SU-DHL-6 (cell line): ENCODE data around the gene CDK4.

Source experiments
- H2AFZ ChIP-seq: fragments of 200-600 bp; sonication (generic); 2 replicates; pipeline ENCODE4 v1.6.1; 2014; ENCODE audit warnings: low read depth, mild to moderate bottlenecking, moderate library complexity, mixed read lengths, antibody characterized with exemption, low read length; ENCODE audit not compliant: severe bottlenecking
- H3F3A ChIP-seq: fragments of 200-600 bp; shearing (Covaris generic); 2 replicates; pipeline ENCODE4 v1.6.0; 2016; ENCODE audit warnings: antibody characterized with exemption, mild to moderate bottlenecking; ENCODE audit not compliant: insufficient read depth
- H3K27ac ChIP-seq: fragments of 200-600 bp; sonication (generic); 2 replicates; pipeline ENCODE4 v1.5.1; 2016; ENCODE audit warnings: low read depth, mild to moderate bottlenecking, low read length, moderate library complexity, mixed read lengths
- H3K27me3 ChIP-seq: fragments of 200-600 bp; sonication (generic), shearing (Covaris generic); 2 replicates; pipeline ENCODE4 v1.6.0; 2014; ENCODE audit warnings: mild to moderate bottlenecking, low read length
- H3K36me3 ChIP-seq: fragments of 200-600 bp; sonication (generic); 2 replicates; pipeline ENCODE4 v1.6.1; 2014; ENCODE audit warnings: mild to moderate bottlenecking, low read length, mixed read lengths
- H3K4me2 ChIP-seq: fragments of 300-600, 200-600 bp; shearing (Covaris generic), sonication (generic); 2 replicates; pipeline ENCODE4 v1.6.0; 2014; ENCODE audit warnings: low read length, low read depth, mild to moderate bottlenecking; ENCODE audit not compliant: poor library complexity, severe bottlenecking
- H3K4me3 ChIP-seq: fragments of 200-600 bp; sonication (generic); 2 replicates; pipeline ENCODE4 v1.5.1; 2014; ENCODE audit warnings: antibody characterized with exemption, low read length, mild to moderate bottlenecking, mixed read lengths; ENCODE audit not compliant: insufficient read depth, poor library complexity, severe bottlenecking
- H3K79me2 ChIP-seq: fragments of 200-600 bp; sonication (generic); 2 replicates; pipeline ENCODE4 v1.6.1; 2014; ENCODE audit warnings: mild to moderate bottlenecking, low read length, moderate library complexity; ENCODE audit not compliant: insufficient read depth
- H3K9ac ChIP-seq: fragments of 200-600 bp; sonication (generic); 2 replicates; pipeline ENCODE4 v1.7.0; 2014; ENCODE audit warnings: mild to moderate bottlenecking, low read length
- H3K9me2 ChIP-seq: fragments of 200-600 bp; sonication (generic); replicated peaks from 2 replicates; pipeline ENCODE4 v1.6.1; 2014; ENCODE audit warnings: low read length; ENCODE audit not compliant: insufficient read depth
- H3K9me3 ChIP-seq: fragments of 200-600 bp; sonication (generic); 2 replicates; pipeline ENCODE4 v1.6.1; 2014; ENCODE audit warnings: low read length, mixed read lengths; ENCODE audit not compliant: insufficient read depth
- H4K20me1 ChIP-seq: fragments of 200-600 bp; sonication (generic); 2 replicates; pipeline ENCODE4 v1.6.1; 2014; ENCODE audit warnings: low read depth, mild to moderate bottlenecking, antibody characterized with exemption, low read length, moderate library complexity, mixed read lengths
- CTCF ChIP-seq: fragments of 200-600 bp; sonication (generic); IDR thresholded peaks from one replicate; pipeline ENCODE4 v1.5.1; 2017; ENCODE audit warnings: antibody characterized with exemption, mild to moderate bottlenecking, low read length, moderate library complexity; ENCODE audit not compliant: insufficient read depth, poor library complexity, severe bottlenecking
- EZH2phosphoT487 ChIP-seq: fragments of 200-600 bp; sonication (generic), shearing (Covaris generic); conservative IDR thresholded peaks from 2 replicates; pipeline ENCODE4 v1.6.1; 2018; ENCODE audit warnings: mild to moderate bottlenecking, antibody characterized with exemption, low read length, moderate library complexity, mixed read lengths

CDK4 gene

GRCh38 chr12:57779736-57780135 lies 27.6 kb upstream of the CDK4 start:
- no peak overlapping the region for H3K9ac ChIP-seq
- no peak overlapping the region for H3K4me3 ChIP-seq
- H2AFZ ChIP-seq: no peak overlapping the region
- TF ChIP-seq CTCF (no peak), EZH2phosphoT487 (no peak)
- no peaks in the 10 kb centered on the region for H3K9me2 ChIP-seq
- H3K9me3 ChIP-seq: no peaks in the 10 kb centered on the region
- H3K36me3 ChIP-seq: no peaks in the 10 kb centered on the region
- H3F3A ChIP-seq: no peaks in the 10 kb centered on the region
- H4K20me1 ChIP-seq: no peaks in the 10 kb centered on the region
- H3K27me3 ChIP-seq: no peaks in the 10 kb centered on the region
- no peak overlapping the region for H3K27ac ChIP-seq
- H3K4me2 ChIP-seq: no peak overlapping the region
- peaks cover 16% of the 10 kb centered on the region for H3K79me2 ChIP-seq

- Histone ChIP-seq H3F3A (0 out of 2 replicates have a peak, but pooled peaks cover 5% of the 10 kb centered on the region), H4K20me1 (no peaks in the 10 kb centered on the region), H3K27me3 (no peaks in the 10 kb centered on the region), H3K4me2 (no peak overlapping the region), H3K9me2 (no peaks in the 10 kb centered on the region), H3K36me3 (no peaks in the 10 kb centered on the region), H2AFZ (no peak overlapping the region), H3K9me3 (no peaks in the 10 kb centered on the region), H3K9ac (no peak overlapping the region), H3K27ac (no peak overlapping the region), H3K4me3 (no peak overlapping the region), H3K79me2 (peaks cover 3% of the 10 kb centered on the region)
- TF ChIP-seq CTCF (no peak), EZH2phosphoT487 (no peak)
Measured at GRCh38 chr12:57777911-57778310, 25.8 kb upstream of the CDK4 start.

GRCh38 chr12:57777367-57777766 lies 25.3 kb upstream of the CDK4 start:
- Histone ChIP-seq H3K4me2 (no peak overlapping the region), H3K79me2 (no peaks in the 10 kb centered on the region), H4K20me1 (no peaks in the 10 kb centered on the region), H3K4me3 (no peak overlapping the region), H3K36me3 (no peaks in the 10 kb centered on the region), H3K9me3 (no peaks in the 10 kb centered on the region), H3F3A (0 out of 2 replicates have a peak, but pooled peaks cover 5% of the 10 kb centered on the region), H3K9me2 (no peaks in the 10 kb centered on the region), H3K27me3 (no peaks in the 10 kb centered on the region), H3K9ac (no peak overlapping the region), H2AFZ (no peak overlapping the region), H3K27ac (no peak overlapping the region)
- TF ChIP-seq CTCF (no peak), EZH2phosphoT487 (no peak)
